GM10266 (cell line): ENCODE results near the gene TUBA3E.
"Not testable (repeated sequence)": the region's sequence is repeated elsewhere in the genome, so short reads cannot be mapped to it uniquely, and the experiment has no call there.

Experiments used
- DNase-seq: peaks from one replicate; pipeline ENCODE4 v3.0.0; 2012; ENCODE audit errors: extremely low spot score
- CTCF ChIP-seq: IDR thresholded peaks from 2 replicates; pipeline ENCODE4 v1.5.1; 2012; ENCODE audit warnings: mild to moderate bottlenecking, low read depth; ENCODE audit not compliant: control insufficient read depth, insufficient read depth; ENCODE audit errors: missing control alignments

Gene TUBA3E

GRCh38 chr2:130186391-130186790 lies 11.8 kb downstream of the TUBA3E start:
- TF ChIP-seq CTCF, result no peak
- no peak for DNase-seq

GRCh38 chr2:130185896-130186295 lies 12.3 kb downstream of the TUBA3E start:
- no peak for DNase-seq
- TF ChIP-seq CTCF, result no peak

GRCh38 chr2:130185436-130185835 lies 12.8 kb downstream of the TUBA3E start:
- no peak for DNase-seq
- TF ChIP-seq CTCF, result no peak

- TF ChIP-seq CTCF, result no peak
- DNase-seq, result no peak
These were observed 14.5 kb downstream of the TUBA3E start for GRCh38 chr2:130183512-130184373.

GRCh38 chr2:130182826-130183511 lies 15.3 kb downstream of the TUBA3E start:
- DNase-seq, result not testable (repeated sequence)

GRCh38 chr2:130181880-130182682 lies 16.2 kb downstream of the TUBA3E start, which contains the start of gene MZT2B:
Gene MZT2B (plus strand): TSS chr2:130182262. CDS start chr2:130182283, 21 bp downstream.
- TF ChIP-seq CTCF, result peak; percentile 90
- peak; percentile 94 for DNase-seq

- TF ChIP-seq CTCF, result no peak
- peak; percentile 90 for DNase-seq
These were observed 16.8 kb downstream of the TUBA3E start, which contains the start of gene SMPD4 for GRCh38 chr2:130181325-130181879. Gene SMPD4 (minus strand): TSS chr2:130181602. CDS start chr2:130176592, 5,010 bp downstream.

GRCh38 chr2:130180404-130181324 lies 17.6 kb downstream of the TUBA3E start:
- not testable (repeated sequence) for DNase-seq

- DNase-seq, result not testable (repeated sequence)
These were observed 23.4 kb downstream of the TUBA3E start for GRCh38 chr2:130174866-130175265.
